PC-9 (cell line): ENCODE results near the gene DOLK. TPM values are rescaled to one million over a fixed set of nuclear protein-coding genes. Genes with fewer than 3 reads are reported as not detected.

Experiments used
- BruUV-seq: library from RNA; stranded (reverse); fragments of 400-500 nt; replicated peaks from 2 replicates; lab custom pipeline; 2021; lab: Mats Ljungman, UMichigan
- CTCF ChIA-PET: fragments of 300-600 bp; sonication (Branson Sonifier 250); formaldehyde crosslinking; loops from one replicate; lab custom pipeline; 2022; ENCODE audit warnings: antibody characterized with exemption; lab: Charles Lee
- POLR2A ChIA-PET: fragments of 300-600 bp; sonication (Branson Sonifier 250); formaldehyde crosslinking; loops from one replicate; lab custom pipeline; 2022; ENCODE audit warnings: antibody characterized with exemption; ENCODE audit not compliant: unreplicated experiment; lab: Charles Lee
- DNase-seq, 2 experiments: peaks; one replicate each; pipeline versions ENCODE4 v3.0.0 to v3.0.0-alpha.2; 2015 to 2022; ENCODE audit warnings: mixed read lengths in 1 of 2
- H2AFZ ChIP-seq: fragments of 200-600 bp; sonication (generic); 2 replicates; pipeline ENCODE4 v1.8.1; 2017; ENCODE audit warnings: antibody characterized with exemption
- H3F3A ChIP-seq: fragments of 200-600 bp; sonication (generic); 2 replicates; pipeline ENCODE4 v1.8.1; 2017; ENCODE audit warnings: antibody characterized with exemption, mild to moderate bottlenecking, low read depth; ENCODE audit not compliant: insufficient read depth
- H3K27ac ChIP-seq: fragments of 200-600 bp; sonication (generic); 2 replicates; pipeline ENCODE4 v1.6.1; 2016; ENCODE audit warnings: mixed run types
- H3K27me3 ChIP-seq: fragments of 200-600 bp; sonication (generic); 2 replicates; pipeline ENCODE4 v1.6.1; 2016; ENCODE audit warnings: low read depth, mixed run types; ENCODE audit not compliant: insufficient read depth
- H3K36me3 ChIP-seq: fragments of 200-600 bp; sonication (generic); 2 replicates; pipeline ENCODE4 v1.6.1; 2016; ENCODE audit warnings: low read depth, mixed run types
- H3K4me1 ChIP-seq: fragments of 200-600 bp; sonication (generic); replicated peaks from 2 replicates; pipeline ENCODE4 v1.6.1; 2016; ENCODE audit warnings: mixed run types; ENCODE audit not compliant: insufficient read depth
- H3K4me2 ChIP-seq: fragments of 200-600 bp; sonication (generic); 2 replicates; pipeline ENCODE4 v1.6.1; 2017; ENCODE audit warnings: mixed run types
- H3K4me3 ChIP-seq: fragments of 200-600 bp; sonication (generic); 2 replicates; pipeline ENCODE4 v1.6.1; 2016; ENCODE audit warnings: mixed run types
- H3K79me2 ChIP-seq: fragments of 200-600 bp; sonication (generic); 2 replicates; pipeline ENCODE4 v1.6.1; 2017; ENCODE audit warnings: low read depth, mixed run types
- H3K9me2 ChIP-seq: fragments of 200-600 bp; sonication (generic); 2 replicates; pipeline ENCODE4 v1.8.1; 2017; ENCODE audit warnings: mild to moderate bottlenecking; ENCODE audit not compliant: insufficient read depth
- H3K9me3 ChIP-seq: fragments of 200-600 bp; sonication (generic); 2 replicates; pipeline ENCODE4 v1.8.1; 2016; ENCODE audit warnings: low read depth; ENCODE audit not compliant: insufficient read depth
- H4K20me1 ChIP-seq: fragments of 200-600 bp; sonication (generic); 2 replicates; pipeline ENCODE4 v1.8.1; 2017; ENCODE audit not compliant: insufficient read depth
- EZH2 ChIP-seq: fragments of 200-600 bp; sonication (generic); IDR thresholded peaks from 2 replicates; pipeline ENCODE4 v1.8.0; 2017; ENCODE audit warnings: antibody characterized with exemption, low read depth
- intact Hi-C: fragments of 100-400 bp; cut with micrococcal nuclease; formaldehyde crosslinking; loops from one replicate; pipeline ENCODE4 v1.10.0; 2022; ENCODE audit not compliant: unreplicated experiment
- total RNA-seq: library from RNA; stranded (reverse); gene quantifications from 2 replicates; pipeline ENCODE4 v1.2.3, GENCODE V29; 2021
- TF ChIP-seq, protein P1 (sequence below): fragments of 200-600 bp; sonication (generic); conservative IDR thresholded peaks from 2 replicates; pipeline ENCODE4 v1.6.1; 2017; ENCODE audit warnings: mixed run types, antibody characterized with exemption, mild to moderate bottlenecking, moderate library complexity

Gene DOLK
- total RNA-seq, 1 experiment from 2014 or later: 19.0 TPM

DNA sequence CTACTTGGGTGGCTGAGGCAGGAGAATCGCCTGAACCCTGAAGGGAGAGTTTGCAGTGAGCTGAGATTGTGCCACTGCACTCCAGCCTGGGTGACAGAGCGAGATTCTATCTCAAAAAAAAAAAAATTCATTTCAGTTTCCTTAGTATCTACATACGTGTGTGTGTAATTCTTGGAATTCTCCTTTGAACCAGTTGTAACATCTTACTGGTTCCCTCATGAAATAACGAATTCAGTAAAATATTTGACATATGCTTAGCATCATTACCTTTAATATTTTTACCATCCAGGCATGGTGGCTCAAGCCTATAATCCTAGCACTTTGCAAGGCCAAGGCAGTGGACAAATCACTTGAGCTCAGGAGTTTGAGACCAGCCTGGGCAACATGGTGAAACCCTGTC, 17.8 kb downstream of the DOLK start:
- Histone ChIP-seq H4K20me1 (no peaks in the 10 kb centered on the region), H3F3A (peaks cover 6% of the 10 kb centered on the region; the same call in 1 of the 2 replicates), H3K27me3 (no peaks in the 10 kb centered on the region), H3K36me3 (no peaks in the 10 kb centered on the region), H2AFZ (no peak overlapping the region), H3K27ac (no peak overlapping the region), H3K4me1 (no peaks in the 10 kb centered on the region), H3K9me3 (no peaks in the 10 kb centered on the region), H3K4me2 (no peak overlapping the region), H3K9me2 (no peaks in the 10 kb centered on the region), H3K79me2 (no peaks in the 10 kb centered on the region), H3K4me3 (no peak overlapping the region)
- CTCF ChIA-PET: interaction anchor here (0.7 kb wide), 1 partner anchor 19 kb away, joined by 3 read pairs; no protein-coding TSS in a partner anchor
- intact Hi-C loops: loop anchor here (2.0 to 5.0 kb wide), 2 partner anchors 37 to 197 kb away; no protein-coding TSS in a partner anchor
- no TSS peak for BruUV-seq
- POLR2A ChIA-PET: no interaction called here
- no peak for DNase-seq
- no peak for TF ChIP-seq EZH2
- TF ChIP-seq, protein P1, sequence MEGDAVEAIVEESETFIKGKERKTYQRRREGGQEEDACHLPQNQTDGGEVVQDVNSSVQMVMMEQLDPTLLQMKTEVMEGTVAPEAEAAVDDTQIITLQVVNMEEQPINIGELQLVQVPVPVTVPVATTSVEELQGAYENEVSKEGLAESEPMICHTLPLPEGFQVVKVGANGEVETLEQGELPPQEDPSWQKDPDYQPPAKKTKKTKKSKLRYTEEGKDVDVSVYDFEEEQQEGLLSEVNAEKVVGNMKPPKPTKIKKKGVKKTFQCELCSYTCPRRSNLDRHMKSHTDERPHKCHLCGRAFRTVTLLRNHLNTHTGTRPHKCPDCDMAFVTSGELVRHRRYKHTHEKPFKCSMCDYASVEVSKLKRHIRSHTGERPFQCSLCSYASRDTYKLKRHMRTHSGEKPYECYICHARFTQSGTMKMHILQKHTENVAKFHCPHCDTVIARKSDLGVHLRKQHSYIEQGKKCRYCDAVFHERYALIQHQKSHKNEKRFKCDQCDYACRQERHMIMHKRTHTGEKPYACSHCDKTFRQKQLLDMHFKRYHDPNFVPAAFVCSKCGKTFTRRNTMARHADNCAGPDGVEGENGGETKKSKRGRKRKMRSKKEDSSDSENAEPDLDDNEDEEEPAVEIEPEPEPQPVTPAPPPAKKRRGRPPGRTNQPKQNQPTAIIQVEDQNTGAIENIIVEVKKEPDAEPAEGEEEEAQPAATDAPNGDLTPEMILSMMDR: no peak

DNA sequence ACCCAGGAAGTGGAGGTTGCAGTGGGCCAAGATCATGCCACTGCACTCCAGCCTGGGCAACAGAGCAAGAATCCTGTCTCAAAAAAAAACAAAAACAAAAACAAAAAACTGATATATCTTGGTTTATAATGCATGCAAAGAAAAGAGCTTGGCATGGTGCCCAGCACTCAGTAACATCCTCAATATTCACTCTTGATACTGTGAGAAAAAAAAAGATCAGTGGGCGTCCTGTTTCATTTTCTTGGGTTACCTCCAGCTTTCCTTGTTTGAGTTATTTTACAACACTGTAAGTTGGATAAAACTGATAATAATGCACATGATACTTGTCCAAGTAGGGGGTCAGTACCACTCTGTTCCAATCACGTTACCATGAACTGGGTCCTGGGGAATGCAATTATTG, 18.8 kb downstream of the DOLK start:
- CTCF ChIA-PET: interaction anchor here (0.6 to 1.4 kb wide), 7 partner anchors 9 to 76 kb away, joined by 3 to 8 read pairs (median 4); no protein-coding TSS in a partner anchor
- H3K36me3 ChIP-seq: no peaks in the 10 kb centered on the region
- TF ChIP-seq EZH2: no peak
- TF ChIP-seq, protein P1: no peak
- BruUV-seq: no TSS peak
- no peak overlapping the region for H3K4me2 ChIP-seq
- DNase-seq: no peak
- POLR2A ChIA-PET: no interaction called here
- H3F3A ChIP-seq: peaks cover 6% of the 10 kb centered on the region; the same call in 1 of the 2 replicates
- no peak overlapping the region for H3K27ac ChIP-seq
- H3K27me3 ChIP-seq: no peaks in the 10 kb centered on the region
- no peak overlapping the region for H3K4me3 ChIP-seq
- intact Hi-C loops: loop anchor here (1.0 to 5.0 kb wide), 5 partner anchors 36 to 196 kb away; partner anchors contain the start of gene LRRC8A
- H4K20me1 ChIP-seq: no peaks in the 10 kb centered on the region
- H2AFZ ChIP-seq: no peak overlapping the region
- H3K4me1 ChIP-seq: no peaks in the 10 kb centered on the region
- H3K9me2 ChIP-seq: no peaks in the 10 kb centered on the region
- no peaks in the 10 kb centered on the region for H3K79me2 ChIP-seq
- H3K9me3 ChIP-seq: no peaks in the 10 kb centered on the region

DNA sequence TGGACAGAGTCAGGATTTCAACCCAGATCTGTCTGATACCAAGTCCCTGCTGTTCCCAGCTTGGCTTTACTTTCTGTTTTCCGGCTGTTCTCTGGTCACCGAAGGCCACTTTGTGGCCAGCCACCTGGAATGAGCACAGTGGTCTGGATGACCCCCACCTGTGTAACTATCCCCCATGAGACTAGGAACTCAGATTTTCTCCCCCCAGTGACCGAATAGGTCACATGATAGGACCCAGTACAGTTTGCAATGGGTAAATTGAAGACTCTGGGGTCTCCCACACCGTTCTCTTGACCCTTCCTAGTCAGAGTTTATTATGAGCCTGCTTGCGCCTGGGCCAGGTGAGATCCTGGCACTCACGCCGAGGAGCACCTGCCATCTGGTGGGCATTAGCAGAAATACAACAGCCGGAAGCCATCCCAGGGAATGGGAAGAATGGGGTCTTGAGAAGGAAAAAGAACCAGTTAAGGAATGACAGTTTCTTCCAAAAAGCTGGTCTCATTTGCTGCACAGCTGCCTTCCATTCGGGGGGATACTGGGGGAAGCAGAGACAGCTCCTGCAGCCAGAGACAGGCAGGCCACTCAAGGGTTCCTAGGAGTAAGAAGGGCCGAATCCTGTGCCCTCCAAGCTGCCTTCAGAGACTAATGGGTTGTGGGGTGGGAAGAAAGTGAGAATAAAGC, 19.5 kb downstream of the DOLK start:
- H3K4me2 ChIP-seq: no peak overlapping the region
- no peaks in the 10 kb centered on the region for H3K36me3 ChIP-seq
- H3K4me1 ChIP-seq: no peaks in the 10 kb centered on the region
- no peaks in the 10 kb centered on the region for H3K9me2 ChIP-seq
- H3K27ac ChIP-seq: no peak overlapping the region
- CTCF ChIA-PET: interaction anchor here (0.6 to 1.4 kb wide), 7 partner anchors 10 to 76 kb away, joined by 3 to 6 read pairs (median 4); no protein-coding TSS in a partner anchor
- H3K27me3 ChIP-seq: no peaks in the 10 kb centered on the region
- no peak overlapping the region for H2AFZ ChIP-seq
- no peak for TF ChIP-seq EZH2
- TF ChIP-seq, protein P1: peak; percentile 95
- no peaks in the 10 kb centered on the region for H3K9me3 ChIP-seq
- POLR2A ChIA-PET: no interaction called here
- no peak overlapping the region for H3K4me3 ChIP-seq
- peaks cover 7% of the 10 kb centered on the region; the same call in 1 of the 2 replicates for H3F3A ChIP-seq
- DNase-seq: peak in 1 of 2 experiments; percentile 70
- H4K20me1 ChIP-seq: no peaks in the 10 kb centered on the region
- H3K79me2 ChIP-seq: no peaks in the 10 kb centered on the region
- no TSS peak for BruUV-seq
- intact Hi-C loops: loop anchor here (1.0 to 5.0 kb wide), 5 partner anchors 35 to 196 kb away; partner anchors contain the start of gene LRRC8A
